HG03060 (cell line): ENCODE results near the gene HLA-DQA2.
"Not testable (repeated sequence)": the region's sequence is repeated elsewhere in the genome, so short reads cannot be mapped to it uniquely, and the experiment has no call there.

Experiments
- ATAC-seq: cut with Tn5 transposase; IDR thresholded peaks from one replicate; pipeline ENCODE4 v1.9.1; 2021; ENCODE audit warnings: low read depth, moderate number of reproducible peaks; ENCODE audit not compliant: unreplicated experiment

HLA-DQA2 gene

GRCh38 chr6:32741031-32741960 is at the start of gene HLA-DQA2:
Gene HLA-DQA2 (plus strand): TSS chr6:32741391. CDS start chr6:32741444, 53 bp downstream.
- ATAC-seq = no peak

GRCh38 chr6:32692019-32692418 is 49.2 kb upstream of the HLA-DQA2 start:
- no peak for ATAC-seq

GRCh38 chr6:32697031-32697430 is 44.2 kb upstream of the HLA-DQA2 start:
- no peak for ATAC-seq

GRCh38 chr6:32700391-32701040 is 40.7 kb upstream of the HLA-DQA2 start:
- ATAC-seq = no peak

- ATAC-seq = no peak
Observed at GRCh38 chr6:32703347-32703746, 37.8 kb upstream of the HLA-DQA2 start.

GRCh38 chr6:32705164-32705563 is 36.0 kb upstream of the HLA-DQA2 start:
- not testable (repeated sequence) for ATAC-seq

- ATAC-seq = no peak
Observed at GRCh38 chr6:32709625-32710024, 31.6 kb upstream of the HLA-DQA2 start.

- ATAC-seq = no peak
Observed at GRCh38 chr6:32713241-32713640, 27.9 kb upstream of the HLA-DQA2 start.

- no peak for ATAC-seq
Observed at GRCh38 chr6:32716396-32716795, 24.8 kb upstream of the HLA-DQA2 start.

- no peak for ATAC-seq
Observed at GRCh38 chr6:32718879-32719278, 22.3 kb upstream of the HLA-DQA2 start.

- no peak for ATAC-seq
Observed at GRCh38 chr6:32738126-32738525, 3.1 kb upstream of the HLA-DQA2 start.

GRCh38 chr6:32742374-32742773 is 1.2 kb downstream of the HLA-DQA2 start:
- no peak for ATAC-seq

- no peak for ATAC-seq
Observed at GRCh38 chr6:32744776-32745175, 3.6 kb downstream of the HLA-DQA2 start.

- not testable (repeated sequence) for ATAC-seq
Observed at GRCh38 chr6:32745649-32746048, 4.5 kb downstream of the HLA-DQA2 start.

GRCh38 chr6:32752580-32752979 is 11.4 kb downstream of the HLA-DQA2 start:
- no peak for ATAC-seq

GRCh38 chr6:32759669-32760068 is 18.5 kb downstream of the HLA-DQA2 start:
- ATAC-seq = no peak

- no peak for ATAC-seq
Observed at GRCh38 chr6:32761072-32761471, 19.9 kb downstream of the HLA-DQA2 start.

- no peak for ATAC-seq
Observed at GRCh38 chr6:32761548-32761947, 20.4 kb downstream of the HLA-DQA2 start.

- no peak for ATAC-seq
Observed at GRCh38 chr6:32763421-32763820, 22.2 kb downstream of the HLA-DQA2 start, which contains the start of gene HLA-DQB2. Gene HLA-DQB2 (minus strand): TSS chr6:32763532. CDS start chr6:32763470, 62 bp downstream.

GRCh38 chr6:32764048-32764447 is 22.9 kb downstream of the HLA-DQA2 start:
- ATAC-seq = no peak

GRCh38 chr6:32772656-32773055 is 31.5 kb downstream of the HLA-DQA2 start:
- ATAC-seq = no peak

GRCh38 chr6:32774426-32774825 is 33.2 kb downstream of the HLA-DQA2 start:
- no peak for ATAC-seq
